Prostate gland (tissue), 2 donors: Measurements from ENCODE around the gene CCL27.

ENCODE experiments used
- POLR2A ChIP-seq: fragments of 450-650 bp; IDR thresholded peaks from one replicate; pipeline ENCODE4 v1.6.1; 2016; ENCODE audit warnings: antibody characterized with exemption, mild to moderate bottlenecking
- POLR2AphosphoS5 ChIP-seq: sonication (generic); formaldehyde crosslinking; IDR thresholded peaks from one replicate; pipeline ENCODE4 v1.6.1; 2017; ENCODE audit warnings: antibody characterized with exemption
- TF ChIP-seq, protein P1 (sequence below), 4 experiments: fragments of 200-600 bp in 2 of 4; fragments of 450-650 bp in 2 of 4; sonication (generic) in 2 of 4; IDR thresholded peaks; 1 replicate in 3 of 4; 2 replicates in 1 of 4; pipeline ENCODE4 v1.5.1; 2016 to 2019; ENCODE audit warnings: antibody characterized with exemption in 4 of 4, mild to moderate bottlenecking in 2 of 4, moderate library complexity in 2 of 4

DNA sequence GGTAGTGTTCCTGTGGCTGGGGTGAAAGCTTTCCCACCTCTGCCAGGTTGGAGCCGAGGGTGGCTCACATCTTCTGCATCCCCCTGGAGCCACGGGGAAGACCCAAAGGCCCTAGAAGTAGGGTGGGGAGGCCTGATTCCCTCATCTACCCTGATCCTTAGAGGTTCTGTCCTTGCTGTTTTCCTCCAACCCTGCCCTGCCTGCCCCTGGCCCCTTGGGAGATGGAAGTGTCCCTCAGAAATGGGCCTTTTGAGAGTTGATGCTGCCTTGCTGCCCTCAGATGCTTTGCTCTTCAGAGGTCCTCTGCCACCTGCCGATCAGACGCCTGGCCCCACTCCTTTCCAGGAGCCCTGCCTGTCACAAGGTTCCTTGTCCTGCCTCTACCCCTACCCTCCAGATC is 22.4 kb upstream of the CCL27 start:
- TF ChIP-seq, protein P1, sequence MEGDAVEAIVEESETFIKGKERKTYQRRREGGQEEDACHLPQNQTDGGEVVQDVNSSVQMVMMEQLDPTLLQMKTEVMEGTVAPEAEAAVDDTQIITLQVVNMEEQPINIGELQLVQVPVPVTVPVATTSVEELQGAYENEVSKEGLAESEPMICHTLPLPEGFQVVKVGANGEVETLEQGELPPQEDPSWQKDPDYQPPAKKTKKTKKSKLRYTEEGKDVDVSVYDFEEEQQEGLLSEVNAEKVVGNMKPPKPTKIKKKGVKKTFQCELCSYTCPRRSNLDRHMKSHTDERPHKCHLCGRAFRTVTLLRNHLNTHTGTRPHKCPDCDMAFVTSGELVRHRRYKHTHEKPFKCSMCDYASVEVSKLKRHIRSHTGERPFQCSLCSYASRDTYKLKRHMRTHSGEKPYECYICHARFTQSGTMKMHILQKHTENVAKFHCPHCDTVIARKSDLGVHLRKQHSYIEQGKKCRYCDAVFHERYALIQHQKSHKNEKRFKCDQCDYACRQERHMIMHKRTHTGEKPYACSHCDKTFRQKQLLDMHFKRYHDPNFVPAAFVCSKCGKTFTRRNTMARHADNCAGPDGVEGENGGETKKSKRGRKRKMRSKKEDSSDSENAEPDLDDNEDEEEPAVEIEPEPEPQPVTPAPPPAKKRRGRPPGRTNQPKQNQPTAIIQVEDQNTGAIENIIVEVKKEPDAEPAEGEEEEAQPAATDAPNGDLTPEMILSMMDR (IDR thresholded peaks at IDR 0.05) = no peak
- TF ChIP-seq POLR2A = no peak
- no peak for TF ChIP-seq POLR2AphosphoS5
